ENCODE data around the gene PTPRQ. TPM values are rescaled to one million over a fixed set of nuclear protein-coding genes. Genes with fewer than 3 reads are reported as not detected.

The PTPRQ gene
- total RNA-seq, 1 donor from 2014 or later = not detected

DNA sequence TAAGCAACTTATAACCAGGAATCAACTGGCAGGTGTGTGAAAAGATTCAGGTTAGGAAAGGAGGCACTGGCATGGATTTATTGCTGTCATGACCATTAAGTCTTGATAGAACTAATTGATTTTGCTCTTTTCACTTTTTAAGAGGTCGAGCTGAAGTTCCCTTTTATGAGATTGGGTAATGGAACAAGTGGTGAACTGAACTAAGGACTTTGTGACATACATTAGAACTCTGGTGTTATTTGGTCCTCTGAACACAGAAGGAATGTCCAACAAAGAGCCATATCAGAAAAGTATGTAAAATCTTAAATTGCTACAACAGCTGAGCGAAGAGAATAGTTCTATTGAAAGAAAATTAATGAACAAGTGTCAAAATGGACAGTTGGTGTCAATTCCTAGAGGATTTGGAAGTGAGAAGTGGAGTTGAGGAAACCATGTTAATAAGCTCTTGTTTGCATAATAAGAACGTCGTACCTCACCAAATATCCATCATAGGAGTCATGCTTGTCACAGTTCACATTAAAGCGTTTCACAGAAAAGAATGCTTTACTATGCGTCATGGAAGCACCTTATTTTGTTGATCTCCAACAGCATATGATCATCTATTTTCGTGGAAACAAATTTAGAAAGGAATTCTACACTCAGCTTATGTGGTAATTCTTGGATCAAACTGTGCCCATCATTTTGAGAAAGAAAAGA, 255.0 kb downstream of the PTPRQ start:
- H3K9me3 Mint-ChIP-seq = no peaks in the 10 kb centered on the region
- no peaks in the 10 kb centered on the region for H3K36me3 Mint-ChIP-seq (ENCODE audit: low read depth)
- H3K4me1 Mint-ChIP-seq = peaks cover 7% of the 10 kb centered on the region
- H3K4me3 Mint-ChIP-seq = no peak overlapping the region
- no peaks in the 10 kb centered on the region for H3K27me3 Mint-ChIP-seq (ENCODE audit: low read depth)
- no peak for DNase-seq (ENCODE audit: low read depth, low spot score)
- TF ChIP-seq CTCF (conservative IDR thresholded peaks at IDR 0.05) = no peak
- no peak overlapping the region for H3K27ac Mint-ChIP-seq (ENCODE audit: unreplicated experiment)

- no peaks in the 10 kb centered on the region for H3K9me3 Mint-ChIP-seq
- H3K36me3 Mint-ChIP-seq (ENCODE audit: low read depth) = no peaks in the 10 kb centered on the region
- H3K4me1 Mint-ChIP-seq = peaks cover 7% of the 10 kb centered on the region
- no peak for TF ChIP-seq CTCF (conservative IDR thresholded peaks at IDR 0.05)
- H3K27me3 Mint-ChIP-seq (ENCODE audit: low read depth) = no peaks in the 10 kb centered on the region
- no peak overlapping the region for H3K4me3 Mint-ChIP-seq
- DNase-seq (ENCODE audit: low read depth, low spot score) = no peak
- H3K27ac Mint-ChIP-seq (ENCODE audit: unreplicated experiment) = no peak overlapping the region
Measured at GRCh38 chr12:80700327-80700726, 256.3 kb downstream of the PTPRQ start.

GRCh38 chr12:80701388-80701787, 257.4 kb downstream of the PTPRQ start:
- no peaks in the 10 kb centered on the region for H3K36me3 Mint-ChIP-seq (ENCODE audit: low read depth)
- H3K27ac Mint-ChIP-seq (ENCODE audit: unreplicated experiment) = no peak overlapping the region

DNA sequence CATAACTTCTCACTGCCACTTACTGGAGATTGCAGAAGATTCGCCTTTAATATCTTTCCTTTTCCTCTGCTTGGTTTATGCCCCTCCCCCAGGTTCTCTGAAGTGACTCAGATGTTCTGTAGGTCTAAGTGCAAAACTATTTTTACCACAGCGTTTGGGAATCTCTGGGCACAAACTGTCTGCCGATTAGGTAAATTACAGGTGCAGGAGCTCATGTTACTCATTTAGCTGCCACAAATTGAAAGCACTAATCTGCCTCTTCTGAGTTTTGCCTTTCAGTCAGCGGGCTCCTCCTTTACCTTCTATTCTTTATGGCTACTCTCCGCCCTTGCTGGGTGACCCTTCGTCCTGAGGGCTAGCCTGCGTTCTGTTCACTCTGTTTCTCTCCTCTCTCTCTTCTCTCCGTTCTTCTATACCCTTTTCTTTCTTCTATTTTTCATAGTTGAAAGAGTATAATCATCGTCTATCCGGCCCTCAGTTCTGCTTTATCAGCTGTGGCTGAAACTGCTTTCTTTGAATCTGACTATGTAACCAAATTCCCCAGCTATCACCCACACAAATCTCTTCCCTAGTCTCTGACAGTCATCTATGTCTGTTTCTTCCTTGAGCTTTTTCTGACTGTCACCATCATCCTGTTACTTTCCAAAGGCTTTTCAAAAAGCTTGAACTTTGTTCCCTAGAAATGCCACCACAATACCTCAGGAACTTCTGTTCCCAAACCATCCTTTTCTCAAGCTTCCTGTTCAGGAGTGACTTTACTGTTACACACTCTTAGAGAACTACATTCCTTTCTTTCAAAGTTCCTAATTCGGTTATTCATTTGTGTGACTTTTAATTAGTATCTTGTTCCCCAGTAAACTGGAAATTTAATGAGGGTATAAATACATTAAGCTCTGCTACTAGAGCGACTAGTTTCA, 259.1 kb downstream of the PTPRQ start:
- Mint-ChIP-seq H3K4me3 (no peak overlapping the region), H3K27me3 (ENCODE audit: low read depth) (peaks cover 26% of the 10 kb centered on the region), H3K4me1 (peaks cover 7% of the 10 kb centered on the region)

More at GRCh38 chr12:80701388-80701787, 257.4 kb downstream of the PTPRQ start:
- TF ChIP-seq CTCF (conservative IDR thresholded peaks at IDR 0.05) = no peak
- no peak for DNase-seq (ENCODE audit: low read depth, low spot score)
- Mint-ChIP-seq H3K4me3 (no peak overlapping the region), H3K9me3 (no peaks in the 10 kb centered on the region), H3K27me3 (ENCODE audit: low read depth) (peaks cover 8% of the 10 kb centered on the region), H3K4me1 (peaks cover 7% of the 10 kb centered on the region)

DNA sequence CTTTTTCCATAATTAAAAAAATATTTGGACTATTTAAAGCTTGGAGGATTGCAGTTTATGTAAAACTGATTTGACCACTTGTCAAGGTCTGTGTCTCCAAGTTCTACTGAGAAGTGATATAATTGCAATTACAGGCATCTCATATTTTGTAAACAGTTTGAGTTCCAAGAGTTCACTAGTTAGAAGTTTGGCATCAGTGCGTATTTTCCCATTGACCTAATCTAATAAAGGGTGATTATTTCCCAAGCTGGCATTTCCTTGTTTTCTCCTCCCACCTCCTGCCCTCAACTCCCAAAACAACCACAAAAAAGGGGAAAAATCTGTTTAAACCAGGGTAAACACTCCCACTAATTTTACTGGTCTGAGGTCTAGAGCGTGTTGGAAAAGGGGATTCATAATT, 260.4 kb downstream of the PTPRQ start:
- no peak for TF ChIP-seq CTCF (conservative IDR thresholded peaks at IDR 0.05)
- DNase-seq (ENCODE audit: low read depth, low spot score) = no peak
- peaks cover 3% of the 10 kb centered on the region for H3K36me3 Mint-ChIP-seq (ENCODE audit: low read depth)
- peaks cover 38% of the 10 kb centered on the region for H3K27me3 Mint-ChIP-seq (ENCODE audit: low read depth)
- H3K4me1 Mint-ChIP-seq = peaks cover 14% of the 10 kb centered on the region
- H3K4me3 Mint-ChIP-seq = no peak overlapping the region
- no peaks in the 10 kb centered on the region for H3K9me3 Mint-ChIP-seq
- no peak overlapping the region for H3K27ac Mint-ChIP-seq (ENCODE audit: unreplicated experiment)

More for the DNA sequence above, 259.1 kb downstream of the PTPRQ start:
- no peak for TF ChIP-seq CTCF (conservative IDR thresholded peaks at IDR 0.05)
- no peak for DNase-seq (ENCODE audit: low read depth, low spot score)
- Mint-ChIP-seq H3K9me3 (no peaks in the 10 kb centered on the region), H3K36me3 (ENCODE audit: low read depth) (no peaks in the 10 kb centered on the region), H3K27ac (ENCODE audit: unreplicated experiment) (no peak overlapping the region)
